Fibroblast of skin of abdomen (primary cell): Measurements from ENCODE around the gene TRIM69.
A peak's percentile ranks its signal among the peaks of the same experiment; 100 is the strongest.
"Not testable (repeated sequence)": the region's sequence is repeated elsewhere in the genome, so short reads cannot be mapped to it uniquely, and the experiment has no call there.

Experiments
- DNase-seq: peaks from one replicate; pipeline ENCODE4 v3.0.0-alpha.2; 2013

Gene TRIM69

GRCh38 chr15:44716983-44717602, 19.2 kb upstream of the TRIM69 start:
- DNase-seq, result no peak

GRCh38 chr15:44718180-44718926, 18.0 kb upstream of the TRIM69 start:
- DNase-seq, result no peak

GRCh38 chr15:44718927-44719292, 17.4 kb upstream of the TRIM69 start:
- no peak for DNase-seq

GRCh38 chr15:44719293-44719999, 16.9 kb upstream of the TRIM69 start:
- DNase-seq, result no peak

GRCh38 chr15:44720000-44720435, 16.3 kb upstream of the TRIM69 start:
- not testable (repeated sequence) for DNase-seq

GRCh38 chr15:44720460-44721176, 15.7 kb upstream of the TRIM69 start:
- no peak for DNase-seq

- DNase-seq, result no peak
Measured at GRCh38 chr15:44722011-44722410, 14.3 kb upstream of the TRIM69 start.

- DNase-seq, result no peak
Measured at GRCh38 chr15:44726136-44726535, 10.2 kb upstream of the TRIM69 start.

- DNase-seq, result peak; percentile 93
Measured at GRCh38 chr15:44726568-44727484, 9.5 kb upstream of the TRIM69 start.

- DNase-seq, result no peak
Measured at GRCh38 chr15:44727485-44728231, 8.7 kb upstream of the TRIM69 start.

GRCh38 chr15:44728232-44728575, 8.1 kb upstream of the TRIM69 start:
- DNase-seq, result not testable (repeated sequence)

GRCh38 chr15:44728576-44729407, 7.5 kb upstream of the TRIM69 start:
- DNase-seq, result peak; percentile 98

- no peak for DNase-seq
Measured at GRCh38 chr15:44729408-44730127, 6.8 kb upstream of the TRIM69 start.

- no peak for DNase-seq
Measured at GRCh38 chr15:44734839-44735481, 1.4 kb upstream of the TRIM69 start.

- DNase-seq, result no peak
Measured at GRCh38 chr15:44735482-44736180, 697 bp upstream of the TRIM69 start.

- DNase-seq, result peak; percentile 50
Measured at GRCh38 chr15:44738340-44738984, 2.1 kb downstream of the TRIM69 start.

- DNase-seq, result not testable (repeated sequence)
Measured at GRCh38 chr15:44739222-44739847, 3.0 kb downstream of the TRIM69 start.
